Activated CD8-positive, alpha-beta memory T cell treated with anti-CD3 and anti-CD28 coated beads, Interleukin-2, amount 50 U/mL, for 24 hours (primary cell): Measurements from ENCODE around the gene ATP1B2.
A peak's percentile ranks its signal among the peaks of the same experiment; 100 is the strongest.

ENCODE experiments used
- DNase-seq: peaks from one replicate; pipeline ENCODE4 v3.0.0-alpha.2; 2020; ENCODE audit errors: extremely low read depth

ATP1B2 gene

GRCh38 chr17:7685533-7686221 is 35.0 kb downstream of the ATP1B2 start:
- DNase-seq, result peak; percentile 73

- DNase-seq, result peak; percentile 47
Measured at GRCh38 chr17:7686222-7687071, 35.7 kb downstream of the ATP1B2 start.

GRCh38 chr17:7687072-7687907 is 36.6 kb downstream of the ATP1B2 start, which contains the start of gene TP53:
TSS of gene TP53 (minus strand) at chr17:7687490. CDS start at chr17:7676594, 10,896 bp downstream.
- DNase-seq, result peak; percentile 73

GRCh38 chr17:7687908-7688807 is 37.4 kb downstream of the ATP1B2 start, which contains the start of gene WRAP53:
TSS of gene WRAP53 (plus strand) at chr17:7688477. CDS start at chr17:7688649, 172 bp downstream.
- peak; percentile 88 for DNase-seq

- DNase-seq, result no peak
Measured at GRCh38 chr17:7688808-7689316, 38.1 kb downstream of the ATP1B2 start.

- no peak for DNase-seq
Measured at GRCh38 chr17:7695586-7695985, 44.9 kb downstream of the ATP1B2 start.

- no peak for DNase-seq
Measured at GRCh38 chr17:7697828-7698588, 47.3 kb downstream of the ATP1B2 start.

- no peak for DNase-seq
Measured at GRCh38 chr17:7700510-7700909, 49.8 kb downstream of the ATP1B2 start.

GRCh38 chr17:7701681-7702080 is 51.0 kb downstream of the ATP1B2 start:
- DNase-seq, result no peak

- no peak for DNase-seq
Measured at GRCh38 chr17:7702776-7703175, 52.0 kb downstream of the ATP1B2 start.

- DNase-seq, result no peak
Measured at GRCh38 chr17:7703584-7704479, 53.1 kb downstream of the ATP1B2 start.

- DNase-seq, result no peak
Measured at GRCh38 chr17:7704601-7705268, 54.0 kb downstream of the ATP1B2 start, which contains the start of gene EFNB3. TSS of gene EFNB3 (plus strand) at chr17:7705202. CDS start at chr17:7705599, 397 bp downstream.

GRCh38 chr17:7705269-7706255 is 54.8 kb downstream of the ATP1B2 start:
- DNase-seq, result no peak

- no peak for DNase-seq
Measured at GRCh38 chr17:7706631-7707354, 56.1 kb downstream of the ATP1B2 start.
